Hematopoietic multipotent progenitor cell treated with erythropoietin and hydrocortisone succinate and interleukin-3 and kit ligand, for 4 days (in vitro differentiated cells): Measurements from ENCODE around the gene CTNND1.
A peak's percentile ranks its signal among the peaks of the same experiment; 100 is the strongest.

Experiments
- DNase-seq: peaks from one replicate; pipeline ENCODE4 v3.0.0-alpha.2; 2015

CTNND1 gene

DNA sequence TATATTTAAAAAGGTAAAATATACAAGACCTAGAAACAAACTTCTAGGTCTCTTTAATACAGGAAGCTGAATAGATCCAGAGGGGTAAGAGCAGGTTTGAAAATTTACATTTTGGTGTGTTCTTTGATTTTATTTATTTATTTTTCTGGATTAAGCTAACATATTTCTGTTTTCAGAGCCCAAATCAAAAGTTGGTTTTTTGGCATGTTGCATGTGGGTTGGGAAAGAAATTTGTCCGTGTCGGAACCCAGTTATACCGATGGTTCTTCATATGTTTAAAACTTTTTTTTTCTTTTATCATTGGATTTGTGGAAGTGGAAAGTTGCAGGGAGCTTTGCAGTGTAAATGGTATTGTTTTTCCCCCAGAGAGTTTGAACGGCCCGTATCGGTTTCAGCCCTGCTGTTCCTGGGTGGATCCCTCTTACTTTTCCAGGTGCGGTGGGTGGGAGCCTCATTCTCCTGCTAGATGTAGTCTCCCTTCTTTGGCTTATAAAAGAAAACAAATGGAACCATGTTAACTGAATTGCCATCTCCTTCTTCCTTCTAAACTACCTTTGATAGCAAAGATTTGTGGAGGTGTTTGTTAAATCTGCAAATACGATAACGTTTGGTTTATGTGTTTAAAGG, 746 bp downstream of the CTNND1 start:
- no peak for DNase-seq

- no peak for DNase-seq
Observed at GRCh38 chr11:57763568-57763967, 2.0 kb downstream of the CTNND1 start.

DNA sequence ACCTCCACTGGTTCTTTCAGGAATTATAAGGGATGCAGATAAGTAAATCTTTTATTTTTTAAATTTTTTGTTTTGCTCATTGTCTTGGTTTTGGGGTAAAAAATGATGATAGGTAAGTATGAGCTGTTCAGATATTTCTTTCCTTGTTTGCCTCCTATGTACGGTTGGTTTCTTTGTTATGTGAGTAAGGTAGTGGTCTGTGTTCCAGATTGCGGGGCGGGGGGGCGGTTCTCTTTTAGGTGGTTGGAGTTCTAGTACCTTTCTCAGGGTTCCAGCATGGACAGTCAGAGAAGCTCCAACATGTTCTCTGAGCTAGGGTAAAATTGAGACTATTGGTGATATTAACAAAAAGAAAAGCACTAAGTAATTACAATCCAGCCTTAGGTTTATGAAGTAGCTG, 2.4 kb downstream of the CTNND1 start:
- no peak for DNase-seq

DNA sequence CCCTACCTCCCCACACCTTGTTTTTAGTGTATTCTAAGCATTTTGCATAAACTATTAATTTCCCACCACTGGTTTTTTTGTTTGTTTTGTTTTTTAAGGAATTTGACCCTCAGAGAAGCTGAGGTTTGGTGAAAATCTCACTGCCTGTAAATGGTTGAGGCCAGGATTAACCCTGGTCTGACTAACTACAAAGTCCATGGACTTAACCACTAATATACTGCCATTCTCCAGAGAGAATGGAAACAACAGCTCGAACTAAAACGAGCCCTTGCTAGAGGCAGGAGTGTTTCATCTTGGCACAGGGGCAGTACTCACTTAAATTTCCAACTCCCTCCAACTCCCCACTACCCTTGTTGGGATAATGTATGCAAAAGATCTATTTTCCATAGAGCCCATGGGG, 3.0 kb downstream of the CTNND1 start:
- no peak for DNase-seq

DNA sequence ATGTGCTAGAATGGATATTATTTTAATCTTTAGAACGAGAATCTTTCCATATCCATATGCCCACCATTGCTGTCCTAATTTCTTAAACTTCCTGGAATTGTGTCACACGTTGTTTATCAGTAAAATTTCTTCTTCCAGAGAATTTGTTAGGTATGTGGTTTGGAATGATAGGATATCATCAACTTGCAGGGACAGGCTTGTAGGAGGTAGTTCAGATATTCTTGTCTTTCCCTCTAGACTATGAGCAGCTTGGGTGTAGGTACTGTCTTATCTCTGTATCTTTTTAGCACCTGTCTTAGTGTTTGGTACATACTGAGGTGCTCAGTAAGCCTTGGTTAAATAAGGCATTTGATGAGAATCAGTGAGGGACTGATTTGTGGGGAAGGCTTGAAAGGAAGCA, 3.4 kb downstream of the CTNND1 start:
- no peak for DNase-seq

DNA sequence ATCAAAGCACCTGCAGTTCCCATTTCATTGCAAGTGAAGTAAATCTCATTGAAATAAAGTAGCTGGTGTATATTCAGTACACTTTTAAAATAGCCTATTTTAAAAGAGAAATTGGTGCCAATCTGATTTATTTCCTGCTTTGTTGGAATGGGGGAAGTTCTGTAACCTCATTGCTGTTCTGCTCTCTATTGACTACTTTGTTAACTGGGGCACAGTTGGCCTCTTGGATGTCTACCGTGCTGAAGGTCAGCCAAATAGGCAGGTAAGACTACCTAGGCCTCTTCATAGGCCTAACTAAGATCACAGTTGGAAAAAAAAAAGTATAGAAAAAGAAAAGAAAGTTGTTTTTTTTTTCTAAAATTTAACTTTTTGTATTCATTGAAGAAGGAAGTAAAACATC, 9.2 kb downstream of the CTNND1 start:
- no peak for DNase-seq

DNA sequence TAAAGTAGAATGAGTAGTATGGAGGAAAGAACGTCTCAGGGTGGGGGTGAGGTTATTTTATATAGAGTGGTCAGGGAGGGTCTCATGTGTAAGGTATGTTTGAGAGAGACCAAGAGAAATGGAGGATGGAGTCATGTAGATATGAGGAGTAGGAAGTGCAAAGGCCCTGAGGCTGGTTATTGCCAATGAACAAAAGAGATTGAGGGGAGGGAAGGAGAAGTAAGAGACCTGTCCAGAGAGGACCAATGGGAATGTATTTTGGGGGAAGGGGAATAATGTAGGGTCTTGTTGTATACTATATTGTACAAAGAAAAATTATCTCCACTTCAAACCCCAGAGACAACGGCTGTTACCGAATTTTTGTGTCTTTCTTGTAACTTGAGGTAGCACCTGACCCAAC, 9.8 kb downstream of the CTNND1 start:
- DNase-seq, result no peak

- no peak for DNase-seq
Observed at GRCh38 chr11:57772562-57772961, 11.0 kb downstream of the CTNND1 start.

DNA sequence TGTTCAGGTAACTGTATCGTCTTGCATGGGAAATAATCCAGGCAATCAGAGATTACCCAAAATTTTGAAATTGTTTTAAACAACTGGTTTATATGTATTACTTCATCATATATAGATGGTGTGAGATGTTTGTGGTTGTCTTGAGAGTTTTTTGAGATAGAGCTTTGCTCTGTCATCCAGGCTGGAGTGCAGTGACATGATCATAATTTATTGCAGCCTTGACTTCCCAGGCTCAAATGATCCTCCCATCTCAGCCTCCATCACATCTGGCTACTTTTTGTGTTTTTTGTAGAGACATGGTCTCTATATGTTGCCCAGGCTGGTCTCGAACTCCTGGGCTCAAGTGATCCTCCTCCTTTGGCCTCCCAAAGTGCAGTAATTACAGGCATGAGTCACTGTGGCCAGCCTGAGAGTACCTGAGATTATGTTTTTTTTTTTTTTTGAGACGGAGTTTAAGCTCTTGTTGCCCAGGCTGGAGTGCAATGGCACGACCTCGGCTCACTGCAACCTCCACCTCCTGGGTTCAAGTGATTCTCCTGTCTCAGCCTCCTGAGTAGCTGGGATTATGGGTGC, 11.5 kb downstream of the CTNND1 start:
- DNase-seq, result no peak

GRCh38 chr11:57775491-57775890, 13.9 kb downstream of the CTNND1 start:
- no peak for DNase-seq

GRCh38 chr11:57776031-57776521, 14.5 kb downstream of the CTNND1 start:
- DNase-seq, result no peak

- peak; percentile 43 for DNase-seq
Observed at GRCh38 chr11:57776577-57777210, 15.1 kb downstream of the CTNND1 start.

DNA sequence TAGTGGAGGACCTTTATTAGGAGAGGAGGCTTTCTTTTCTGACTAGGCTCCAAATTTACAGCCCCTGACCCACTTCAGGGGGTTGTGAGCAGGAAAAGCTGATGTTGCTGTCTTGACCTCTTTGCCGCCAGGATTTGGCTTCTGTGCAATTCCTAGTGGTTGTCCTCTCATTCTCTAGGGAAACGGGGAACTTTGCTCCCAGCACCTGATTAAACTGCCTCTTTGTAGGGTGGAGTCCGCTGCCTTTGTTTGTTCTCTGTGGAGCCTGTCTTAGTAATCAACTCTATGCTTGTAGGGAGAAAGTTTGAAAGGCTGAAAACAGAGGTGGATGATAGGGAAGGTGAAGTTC, 16.3 kb downstream of the CTNND1 start:
- DNase-seq, result no peak

DNA sequence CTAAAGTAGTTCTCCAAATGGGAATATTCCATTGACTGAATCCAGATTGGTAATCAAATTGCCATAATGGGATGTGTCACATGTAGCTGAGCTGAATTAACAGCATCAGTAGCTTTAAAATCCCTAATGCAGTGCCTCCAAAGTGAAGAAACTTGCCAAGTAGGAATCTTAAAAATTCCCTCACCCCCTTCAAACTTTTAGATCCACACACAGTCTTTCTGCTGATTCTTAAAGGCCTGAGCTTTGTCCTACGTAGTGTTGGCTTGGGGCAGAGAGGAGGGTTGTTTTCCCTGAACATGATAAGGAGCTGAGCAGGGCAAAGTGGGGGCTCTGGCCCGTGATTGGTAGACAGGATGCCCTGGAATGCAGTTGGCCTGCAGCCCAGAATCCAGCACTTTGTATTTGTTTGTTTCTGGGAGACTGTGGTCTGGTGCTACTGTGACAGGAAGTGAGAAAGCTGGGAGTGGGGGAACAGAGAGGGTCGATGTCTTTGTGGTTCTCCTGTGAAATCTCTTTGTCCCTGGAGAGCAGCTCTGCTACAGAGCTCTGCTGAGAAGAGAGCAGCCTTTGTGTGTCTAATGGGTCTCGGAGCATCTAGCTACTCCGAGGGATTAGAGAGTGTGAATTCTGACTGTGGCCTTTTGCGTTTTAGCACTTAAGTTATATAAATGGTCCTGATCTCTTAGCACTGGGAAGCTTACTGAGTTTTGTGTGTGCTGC, 16.9 kb downstream of the CTNND1 start:
- no peak for DNase-seq

DNA sequence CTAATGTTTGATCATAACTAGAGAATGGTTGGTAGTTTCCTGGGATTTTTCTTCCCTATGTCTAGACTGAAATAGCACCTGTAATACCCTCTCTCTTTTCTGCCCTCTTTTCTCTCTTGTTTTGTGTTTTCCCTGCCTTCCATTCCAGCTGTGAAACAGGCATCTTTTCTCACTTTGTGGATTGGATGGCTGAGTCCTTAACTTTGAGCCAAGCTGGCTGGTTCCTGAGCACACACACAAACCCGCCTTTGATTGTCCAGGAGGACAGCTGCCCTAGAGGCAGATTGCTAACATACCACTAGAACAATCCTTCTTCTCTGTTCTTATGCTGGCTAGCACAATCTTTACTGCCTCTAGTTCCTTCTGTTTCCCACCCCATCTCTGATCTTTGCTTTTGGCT, 17.7 kb downstream of the CTNND1 start:
- DNase-seq, result no peak

- DNase-seq, result no peak
Observed at GRCh38 chr11:57781529-57781943, 19.9 kb downstream of the CTNND1 start.

DNA sequence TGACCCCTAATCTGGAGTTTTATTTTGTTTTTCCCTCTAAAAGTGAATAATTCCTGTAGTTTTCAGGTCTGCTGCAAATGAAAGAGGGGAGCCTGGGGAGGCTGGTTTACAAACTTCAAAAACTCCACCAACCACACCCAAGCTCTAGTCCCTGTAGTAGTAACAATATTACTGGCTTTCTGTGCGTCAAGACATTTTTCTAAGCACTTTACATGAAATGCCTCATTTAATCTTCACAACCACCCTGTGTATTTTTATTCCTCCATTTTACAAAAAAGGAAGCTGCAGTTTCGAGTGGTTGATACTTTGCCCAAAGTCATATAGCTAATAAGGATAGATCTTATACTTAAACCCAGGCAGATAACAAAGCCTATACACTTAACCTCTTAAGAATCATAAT, 23.5 kb downstream of the CTNND1 start:
- DNase-seq, result no peak

GRCh38 chr11:57786436-57786835, 24.8 kb downstream of the CTNND1 start:
- DNase-seq, result no peak

DNA sequence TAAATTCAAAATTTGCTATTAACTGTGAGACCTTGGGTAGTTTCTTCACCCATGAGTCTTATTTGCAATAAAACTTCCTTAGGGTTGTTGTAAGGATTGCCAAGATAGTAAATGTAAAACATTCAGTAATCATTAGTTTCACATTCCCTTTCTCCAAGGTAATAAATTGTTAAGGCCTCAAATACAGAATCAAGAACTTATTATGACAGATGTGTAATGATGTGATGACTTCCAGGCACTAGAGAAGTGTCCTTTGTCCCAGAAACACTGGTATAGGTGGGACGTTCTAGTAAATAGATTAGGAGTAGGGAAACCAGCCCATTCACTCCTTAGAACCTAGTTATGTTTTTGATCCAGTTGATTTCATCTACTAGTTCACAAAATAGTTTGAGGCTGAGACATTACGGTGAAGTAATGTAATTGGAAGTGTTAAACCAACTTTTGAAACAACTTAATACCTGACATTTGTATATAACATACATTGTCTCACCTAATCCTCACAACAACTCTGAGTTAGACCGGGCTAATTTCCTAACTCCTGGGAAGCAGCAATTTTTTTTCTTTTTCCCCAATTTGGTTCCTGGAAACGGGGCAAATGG, 25.5 kb downstream of the CTNND1 start:
- DNase-seq, result no peak

GRCh38 chr11:57787920-57788702, 26.5 kb downstream of the CTNND1 start:
- peak; percentile 72 for DNase-seq

- DNase-seq, result no peak
Observed at GRCh38 chr11:57788703-57789088, 27.1 kb downstream of the CTNND1 start.

- DNase-seq, result peak; percentile 42
Observed at GRCh38 chr11:57791321-57792059, 29.9 kb downstream of the CTNND1 start.
